GM12875 (cell line): ENCODE measurements around the gene WNT2.

Source experiments
- H3K4me3 ChIP-seq: one replicate; pipeline ENCODE4 v1.5.1; 2011; ENCODE audit warnings: low read depth, low read length, control low read depth
- CTCF ChIP-seq: IDR thresholded peaks from 2 replicates; pipeline ENCODE4 v1.5.1; 2011; ENCODE audit warnings: low read depth, mild to moderate bottlenecking, control low read depth, inconsistent platforms, low read length, moderate library complexity, borderline replicate concordance; ENCODE audit not compliant: insufficient read depth

Gene WNT2

GRCh38 chr7:117323851-117324711 is 1.2 kb upstream of the WNT2 start:
- no peak for TF ChIP-seq CTCF
- peak overlapping the region; percentile 62 for H3K4me3 ChIP-seq

- no peak for TF ChIP-seq CTCF
- H3K4me3 ChIP-seq: peak overlapping the region; percentile 62
Observed at GRCh38 chr7:117323305-117323850, 520 bp upstream of the WNT2 start.

GRCh38 chr7:117320523-117320922 is 2.3 kb downstream of the WNT2 start:
- no peak for TF ChIP-seq CTCF

GRCh38 chr7:117319181-117319580 is 3.7 kb downstream of the WNT2 start:
- no peak for TF ChIP-seq CTCF
- no peak overlapping the region for H3K4me3 ChIP-seq

More at GRCh38 chr7:117320523-117320922, 2.3 kb downstream of the WNT2 start:
- H3K4me3 ChIP-seq: no peak overlapping the region

- no peak for TF ChIP-seq CTCF
- H3K4me3 ChIP-seq: no peak overlapping the region
Observed at GRCh38 chr7:117313582-117313981, 9.3 kb downstream of the WNT2 start.

GRCh38 chr7:117312593-117313580 is 10.0 kb downstream of the WNT2 start:
- TF ChIP-seq CTCF: no peak
- H3K4me3 ChIP-seq: no peak overlapping the region
